Jurkat, Clone E6-1 (cell line): ENCODE data around the gene JAZF1.

Experiments used
- DNase-seq: peaks from one replicate; pipeline ENCODE4 v3.0.0-alpha.2; 2011; ENCODE audit warnings: low read depth, low spot score
- H3K4me3 ChIP-seq: 2 replicates; pipeline ENCODE4 v1.5.1; 2011; ENCODE audit warnings: mild to moderate bottlenecking, low read length, control low read depth, moderate library complexity

The JAZF1 gene

GRCh38 chr7:27965650-27966049 is 214.9 kb downstream of the JAZF1 start:
- H3K4me3 ChIP-seq, result no peak overlapping the region
- no peak for DNase-seq

DNA sequence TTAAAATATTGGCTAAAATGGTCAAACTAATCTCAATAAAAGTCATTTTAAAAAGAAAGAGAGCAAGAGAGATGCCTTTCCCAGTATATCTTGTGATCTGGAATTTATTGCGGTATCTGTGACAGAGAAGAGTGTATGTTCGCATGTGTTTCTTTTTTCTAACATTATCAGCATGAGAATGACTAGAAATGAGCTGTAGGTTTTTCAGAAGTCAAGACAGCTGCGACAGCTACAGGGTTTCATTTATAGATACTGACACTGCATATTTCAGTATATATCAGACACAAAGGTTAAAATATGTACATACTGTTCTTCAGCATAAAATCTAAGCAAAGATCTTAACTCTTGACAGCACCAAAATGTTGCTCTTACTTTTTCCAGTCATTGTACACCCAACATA is 215.8 kb downstream of the JAZF1 start:
- H3K4me3 ChIP-seq, result no peak overlapping the region
- DNase-seq, result no peak

- no peak overlapping the region for H3K4me3 ChIP-seq
- DNase-seq, result no peak
Measured at GRCh38 chr7:27963056-27963455, 217.5 kb downstream of the JAZF1 start.

- DNase-seq, result no peak
- no peak overlapping the region for H3K4me3 ChIP-seq
Measured at GRCh38 chr7:27962273-27962672, 218.3 kb downstream of the JAZF1 start.

- DNase-seq, result no peak
Measured at GRCh38 chr7:27961255-27961654, 219.3 kb downstream of the JAZF1 start.

DNA sequence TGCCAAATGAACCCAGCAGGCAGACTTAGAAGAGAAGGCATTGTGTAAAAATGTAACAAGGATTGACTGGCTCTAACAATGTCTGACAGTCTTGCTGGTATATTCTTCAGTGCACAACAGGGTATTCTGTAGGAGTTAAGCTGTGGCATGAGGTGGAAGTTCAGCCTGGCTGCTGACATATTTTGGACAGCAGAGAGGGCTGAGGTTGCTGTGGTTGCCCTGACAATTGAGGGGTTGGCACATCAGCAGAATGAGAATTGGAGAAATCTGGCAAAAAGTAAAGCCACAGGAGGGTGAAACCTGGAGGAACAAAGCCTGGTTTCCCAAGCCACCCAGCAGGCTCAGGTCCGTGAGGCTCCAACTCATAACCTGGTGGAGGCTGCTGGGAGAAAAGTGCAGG is 220.2 kb downstream of the JAZF1 start:
- DNase-seq, result no peak

More at GRCh38 chr7:27961255-27961654, 219.3 kb downstream of the JAZF1 start:
- no peak overlapping the region for H3K4me3 ChIP-seq

GRCh38 chr7:27958933-27959548 is 221.6 kb downstream of the JAZF1 start:
- no peak for DNase-seq
- H3K4me3 ChIP-seq, result no peak overlapping the region

More for the DNA sequence above, 220.2 kb downstream of the JAZF1 start:
- no peak overlapping the region for H3K4me3 ChIP-seq

- H3K4me3 ChIP-seq, result no peak overlapping the region
- DNase-seq, result no peak
Measured at GRCh38 chr7:27955596-27955995, 225.0 kb downstream of the JAZF1 start.

DNA sequence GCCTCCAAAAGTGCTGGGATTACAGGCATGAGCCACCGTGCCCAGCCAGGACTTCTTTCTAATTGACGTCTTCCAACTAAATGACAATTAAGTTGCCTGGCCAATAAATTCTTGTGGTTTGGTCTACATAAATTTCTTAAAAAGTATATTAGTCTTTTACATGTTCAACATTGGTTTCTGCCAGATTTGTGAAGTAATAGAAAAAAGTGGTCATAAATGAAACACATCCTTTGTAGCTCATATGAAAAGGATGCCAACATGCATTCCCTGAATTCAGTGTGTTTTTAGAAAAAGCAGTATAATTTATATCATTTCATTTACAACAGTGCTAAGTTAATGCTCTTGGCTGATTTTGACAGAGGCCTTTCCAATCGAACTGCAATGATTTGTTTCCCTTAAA is 225.6 kb downstream of the JAZF1 start:
- DNase-seq, result no peak
- H3K4me3 ChIP-seq, result no peak overlapping the region

DNA sequence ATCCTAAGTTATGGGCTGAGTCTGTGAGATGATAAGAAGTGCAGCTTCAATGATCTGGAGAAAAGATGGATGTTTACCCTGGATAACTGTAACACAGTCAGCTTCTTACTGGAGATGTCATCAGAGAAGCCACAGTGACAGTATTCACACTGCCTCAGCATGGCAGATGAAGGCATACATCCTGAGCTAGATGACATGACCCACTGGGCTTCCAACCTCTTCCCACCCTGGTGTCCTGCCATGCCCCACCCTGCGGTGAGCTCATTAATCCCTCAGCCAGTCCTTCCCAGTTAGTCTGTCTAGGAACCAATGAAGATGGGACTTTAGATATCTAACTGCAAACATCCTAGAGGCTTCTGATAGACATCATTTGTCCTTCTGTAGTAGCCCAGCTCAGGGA is 226.8 kb downstream of the JAZF1 start:
- no peak overlapping the region for H3K4me3 ChIP-seq
- DNase-seq, result no peak

GRCh38 chr7:27953361-27953760 is 227.2 kb downstream of the JAZF1 start:
- no peak overlapping the region for H3K4me3 ChIP-seq
- no peak for DNase-seq

GRCh38 chr7:27952456-27953285 is 227.9 kb downstream of the JAZF1 start:
- peak; percentile 19 for DNase-seq
- H3K4me3 ChIP-seq, result no peak overlapping the region

- no peak for DNase-seq
Measured at GRCh38 chr7:27950123-27950522, 230.5 kb downstream of the JAZF1 start.

DNA sequence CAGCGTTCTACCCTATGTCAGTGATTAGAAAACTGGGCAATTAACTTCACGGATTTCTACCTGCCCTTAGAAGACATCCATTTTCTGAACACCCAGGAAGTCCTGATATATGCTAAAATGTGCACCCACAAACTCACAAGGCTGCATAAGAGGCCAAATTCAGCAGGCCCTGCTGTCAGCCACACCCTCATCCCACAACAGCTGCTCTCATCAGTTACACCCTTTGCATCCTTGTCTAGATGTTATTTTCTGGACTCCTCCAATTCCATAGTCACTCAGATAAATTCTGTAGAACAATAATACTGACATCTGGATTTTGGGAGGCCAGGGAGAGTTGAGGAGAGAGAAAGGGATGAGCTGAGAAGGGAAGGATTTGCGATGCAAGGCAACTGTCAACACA is 231.7 kb downstream of the JAZF1 start:
- no peak for DNase-seq
- H3K4me3 ChIP-seq, result no peak overlapping the region

More at GRCh38 chr7:27950123-27950522, 230.5 kb downstream of the JAZF1 start:
- no peak overlapping the region for H3K4me3 ChIP-seq

DNA sequence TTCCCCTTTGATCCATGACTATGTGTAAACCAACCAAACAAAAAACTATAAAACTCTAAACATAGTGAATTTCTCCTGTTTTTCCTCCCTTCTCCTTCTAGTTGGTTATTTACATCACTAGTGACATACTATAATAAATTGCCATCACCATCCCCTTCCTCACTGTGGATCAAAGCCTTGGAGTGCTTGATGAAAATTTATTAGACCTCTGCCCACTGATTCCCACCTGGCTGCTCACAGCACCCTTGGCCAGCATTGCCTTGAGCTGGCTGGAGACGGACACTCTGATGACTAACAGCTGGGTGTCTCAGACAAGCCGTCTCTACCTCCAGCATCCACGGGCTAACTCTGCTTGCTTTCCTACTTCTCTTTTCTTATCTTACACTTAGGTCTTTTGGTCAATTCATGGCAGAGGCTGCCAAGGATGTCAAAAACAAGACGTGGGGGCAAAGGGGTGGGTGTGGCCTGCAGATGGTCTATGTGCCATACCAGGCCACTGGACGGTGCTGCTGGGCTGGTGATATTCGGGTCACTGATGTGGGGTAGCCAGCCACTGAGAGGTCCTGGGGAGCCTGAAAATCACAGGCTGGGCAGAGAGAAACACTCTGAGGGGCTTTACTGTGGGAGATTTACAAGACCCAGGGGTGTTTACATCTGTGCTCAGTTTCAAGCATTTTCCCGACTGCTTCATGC is 232.9 kb downstream of the JAZF1 start:
- no peak overlapping the region for H3K4me3 ChIP-seq
- DNase-seq, result no peak

- no peak for DNase-seq
Measured at GRCh38 chr7:27946351-27946750, 234.2 kb downstream of the JAZF1 start.

GRCh38 chr7:27945058-27945795 is 235.4 kb downstream of the JAZF1 start:
- DNase-seq, result no peak
- no peak overlapping the region for H3K4me3 ChIP-seq

More at GRCh38 chr7:27946351-27946750, 234.2 kb downstream of the JAZF1 start:
- H3K4me3 ChIP-seq, result no peak overlapping the region

DNA sequence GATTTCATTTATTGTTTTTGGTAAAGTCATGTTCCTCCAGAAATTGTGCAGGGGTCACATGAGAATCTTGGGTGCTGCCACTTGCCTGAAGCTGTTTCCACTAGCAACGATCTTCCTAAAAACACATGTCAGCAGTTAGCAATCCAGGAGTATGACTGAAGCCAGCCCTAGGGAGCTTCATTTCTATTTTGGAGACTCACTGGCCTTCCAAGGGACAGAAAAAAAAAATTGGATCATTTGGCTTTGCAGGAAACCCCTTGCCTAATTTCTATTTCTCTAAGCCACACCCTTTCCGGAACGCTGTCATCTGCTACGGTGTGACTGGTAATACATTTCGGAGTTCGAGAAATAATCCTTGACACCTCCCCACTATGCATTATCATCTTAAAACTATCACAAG is 236.0 kb downstream of the JAZF1 start:
- DNase-seq, result no peak
- H3K4me3 ChIP-seq, result no peak overlapping the region

- H3K4me3 ChIP-seq, result no peak overlapping the region
- no peak for DNase-seq
Measured at GRCh38 chr7:27943241-27943640, 237.4 kb downstream of the JAZF1 start.
